GM23338 (cell line): ENCODE results near the gene TMEM270. TPM values are rescaled to one million over a fixed set of nuclear protein-coding genes. Genes with fewer than 3 reads are reported as not detected.

Experiments used
- ATAC-seq: fragments of 200-7000 bp; cut with Tn5 transposase; 3 replicates; pipeline ENCODE4 v1.9.1; 2020
- DNase-seq: peaks from one replicate; pipeline ENCODE4 v3.0.0-alpha.2; 2015; ENCODE audit warnings: low spot score
- H2AFZ ChIP-seq: fragments of 200-600 bp; sonication (generic); 2 replicates; pipeline ENCODE4 v1.8.0; 2016; ENCODE audit warnings: antibody characterized with exemption, mild to moderate bottlenecking, moderate library complexity
- H3F3A ChIP-seq: fragments of 200-600 bp; sonication (generic); replicated peaks from 2 replicates; pipeline ENCODE4 v1.8.0; 2017; ENCODE audit warnings: antibody characterized with exemption, mixed run types, low read depth
- H3K27ac ChIP-seq: fragments of 200-600 bp; sonication (generic); 2 replicates; pipeline ENCODE4 v1.6.1; 2016; ENCODE audit warnings: low read depth
- H3K27me3 ChIP-seq: fragments of 200-600 bp; sonication (generic); 2 replicates; pipeline ENCODE4 v1.8.0; 2016; ENCODE audit warnings: mild to moderate bottlenecking, mixed run types, moderate library complexity; ENCODE audit not compliant: insufficient read depth
- H3K36me3 ChIP-seq: fragments of 200-600 bp; sonication (generic); 2 replicates; pipeline ENCODE4 v1.8.0; 2016; ENCODE audit warnings: mild to moderate bottlenecking; ENCODE audit not compliant: insufficient read depth
- H3K4me1 ChIP-seq: fragments of 200-600 bp; sonication (generic); 2 replicates; pipeline ENCODE4 v1.8.0; 2016; ENCODE audit warnings: mild to moderate bottlenecking, moderate library complexity; ENCODE audit not compliant: insufficient read depth
- H3K4me2 ChIP-seq: fragments of 200-600 bp; sonication (generic); 2 replicates; pipeline ENCODE4 v1.7.1; 2017; ENCODE audit warnings: mixed run types
- H3K4me3 ChIP-seq: fragments of 200-600 bp; sonication (generic); 2 replicates; pipeline ENCODE4 v1.6.1; 2016; ENCODE audit warnings: mixed run types
- H3K79me2 ChIP-seq: fragments of 200-600 bp; sonication (generic); replicated peaks from 2 replicates; pipeline ENCODE4 v1.8.0; 2017; ENCODE audit warnings: mild to moderate bottlenecking; ENCODE audit not compliant: insufficient read depth
- H3K9me2 ChIP-seq: fragments of 200-600 bp; sonication (generic); 2 replicates; pipeline ENCODE4 v1.8.0; 2017; ENCODE audit not compliant: insufficient read depth
- H4K20me1 ChIP-seq: fragments of 200-600 bp; sonication (generic); replicated peaks from 2 replicates; pipeline ENCODE4 v1.8.0; 2017; ENCODE audit warnings: mild to moderate bottlenecking; ENCODE audit not compliant: insufficient read depth
- H3K27ac Mint-ChIP-seq: 2 replicates; pipeline ENCODE4 v1.8.0; 2020; ENCODE audit warnings: inconsistent platforms, mild to moderate bottlenecking, moderate library complexity, mixed read lengths
- H3K27me3 Mint-ChIP-seq: 3 replicates; pipeline ENCODE4 v1.8.0; 2022; ENCODE audit warnings: low read depth, mild to moderate bottlenecking, moderate library complexity, mixed read lengths, inconsistent platforms; ENCODE audit not compliant: insufficient read depth, poor library complexity
- H3K36me3 Mint-ChIP-seq: 3 replicates; pipeline ENCODE4 v1.8.0; 2021; ENCODE audit warnings: low read depth, mild to moderate bottlenecking, inconsistent platforms, moderate library complexity, mixed read lengths
- H3K4me1 Mint-ChIP-seq: 3 replicates; pipeline ENCODE4 v1.8.0; 2020; ENCODE audit warnings: mild to moderate bottlenecking, inconsistent platforms, mixed read lengths
- H3K4me3 Mint-ChIP-seq: 3 replicates; pipeline ENCODE4 v1.8.0; 2021; ENCODE audit warnings: moderate library complexity, mild to moderate bottlenecking, inconsistent platforms, mixed read lengths
- H3K9me3 Mint-ChIP-seq: 3 replicates; pipeline ENCODE4 v1.8.0; 2020; ENCODE audit warnings: moderate library complexity, mild to moderate bottlenecking, inconsistent platforms, mixed read lengths
- CREB1 ChIP-seq: fragments of 250-450 bp; sonication (Bioruptor Pico); IDR thresholded peaks from 2 replicates; pipeline ENCODE4 v1.5.0; 2020; ENCODE audit warnings: low read depth, mild to moderate bottlenecking, moderate library complexity
- EZH2 ChIP-seq: fragments of 200-600 bp; sonication (generic); IDR thresholded peaks from one replicate; pipeline ENCODE4 v1.8.0; 2017; ENCODE audit warnings: antibody characterized with exemption, mild to moderate bottlenecking, low read depth; ENCODE audit not compliant: unreplicated experiment
- EZH2phosphoT487 ChIP-seq: fragments of 200-600 bp; sonication (generic); IDR thresholded peaks from one replicate; pipeline ENCODE4 v1.8.1; 2018; ENCODE audit warnings: antibody characterized with exemption; ENCODE audit not compliant: unreplicated experiment
- JUNB ChIP-seq: IDR thresholded peaks from one replicate; pipeline ENCODE4 v1.6.1; 2016; ENCODE audit warnings: antibody characterized with exemption; ENCODE audit not compliant: unreplicated experiment
- NANOG ChIP-seq: IDR thresholded peaks from 2 replicates; pipeline ENCODE4 v1.6.1; 2016; ENCODE audit warnings: antibody characterized with exemption, borderline replicate concordance
- POLR2AphosphoS5 ChIP-seq: IDR thresholded peaks from 2 replicates; pipeline ENCODE4 v1.6.1; 2016; ENCODE audit warnings: antibody characterized with exemption, low read depth
- STAT1 ChIP-seq: IDR thresholded peaks from one replicate; pipeline ENCODE4 v1.6.1; 2016; ENCODE audit warnings: antibody characterized with exemption; ENCODE audit not compliant: unreplicated experiment
- ZNF114 ChIP-seq: fragments of 250-450 bp; sonication (Bioruptor Pico); IDR thresholded peaks from 2 replicates; pipeline ENCODE4 v1.5.0; 2020; ENCODE audit warnings: mild to moderate bottlenecking, moderate library complexity
- ZNF331 ChIP-seq: fragments of 250-450 bp; sonication (Bioruptor Pico); IDR thresholded peaks from 2 replicates; pipeline ENCODE4 v1.5.0; 2020; ENCODE audit warnings: low read depth, mild to moderate bottlenecking, moderate library complexity
- polyA plus RNA-seq: library from polyadenylated mRNA; unstranded; fragments of >200 nt; fragmentation: Nextera tagmentation; extraction: Ambion mirVana; gene quantifications from 2 replicates; pipeline ENCODE4 v1.2.1, GENCODE V29; 2016
- total RNA-seq: library from RNA; depleted of rRNA; stranded (reverse); fragments of >200 nt; shearing (Covaris generic); gene quantifications from 2 replicates; pipeline ENCODE4 v1.2.3, GENCODE V29; 2014
- TF ChIP-seq, protein P1 (sequence below): fragments of 250-450 bp; sonication (Bioruptor Pico); IDR thresholded peaks from 2 replicates; pipeline ENCODE4 v1.5.0; 2020; ENCODE audit warnings: mild to moderate bottlenecking, moderate library complexity
- TF ChIP-seq, protein P2 (sequence below): IDR thresholded peaks from 2 replicates; pipeline ENCODE4 v1.6.1; 2016; ENCODE audit warnings: antibody characterized with exemption
- TF ChIP-seq, protein P3 (sequence below), 2 experiments: fragments of 200-600 bp in 1 of 2; sonication (generic) in 1 of 2; conservative IDR thresholded peaks; 2 replicates each; pipeline versions ENCODE4 v1.5.1 to v1.6.1; 2016 to 2017; ENCODE audit warnings: antibody characterized with exemption in 2 of 2, low read depth in 2 of 2, mild to moderate bottlenecking in 2 of 2, moderate library complexity in 1 of 2
- TF ChIP-seq, protein P4 (sequence below): IDR thresholded peaks from one replicate; pipeline ENCODE4 v1.6.1; 2018; ENCODE audit warnings: antibody characterized with exemption; ENCODE audit not compliant: unreplicated experiment

The TMEM270 gene
- total and polyA plus RNA-seq, 2 experiments from 2014 or later = not detected

DNA sequence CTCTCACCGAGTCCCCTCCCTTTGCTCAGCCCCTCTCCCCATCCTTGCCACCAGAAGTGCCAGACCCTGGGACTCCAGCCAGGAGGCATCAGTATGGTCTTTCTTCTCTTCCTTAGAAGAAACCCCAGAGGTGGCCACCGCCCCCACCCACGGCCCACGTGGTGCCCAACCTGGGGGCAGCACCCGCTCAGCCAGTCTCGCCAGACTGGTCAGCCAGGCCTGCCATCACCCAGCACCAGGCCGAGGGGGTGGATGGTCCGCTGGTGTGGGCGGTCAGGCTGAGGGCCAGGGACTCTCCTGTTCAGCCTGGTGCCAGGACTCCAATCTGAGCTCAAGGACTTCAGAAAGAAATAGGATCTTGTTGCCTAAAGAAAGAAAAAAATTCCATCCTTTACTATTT, 36.0 kb upstream of the TMEM270 start:
- no peak for TF ChIP-seq JUNB
- TF ChIP-seq, protein P1, sequence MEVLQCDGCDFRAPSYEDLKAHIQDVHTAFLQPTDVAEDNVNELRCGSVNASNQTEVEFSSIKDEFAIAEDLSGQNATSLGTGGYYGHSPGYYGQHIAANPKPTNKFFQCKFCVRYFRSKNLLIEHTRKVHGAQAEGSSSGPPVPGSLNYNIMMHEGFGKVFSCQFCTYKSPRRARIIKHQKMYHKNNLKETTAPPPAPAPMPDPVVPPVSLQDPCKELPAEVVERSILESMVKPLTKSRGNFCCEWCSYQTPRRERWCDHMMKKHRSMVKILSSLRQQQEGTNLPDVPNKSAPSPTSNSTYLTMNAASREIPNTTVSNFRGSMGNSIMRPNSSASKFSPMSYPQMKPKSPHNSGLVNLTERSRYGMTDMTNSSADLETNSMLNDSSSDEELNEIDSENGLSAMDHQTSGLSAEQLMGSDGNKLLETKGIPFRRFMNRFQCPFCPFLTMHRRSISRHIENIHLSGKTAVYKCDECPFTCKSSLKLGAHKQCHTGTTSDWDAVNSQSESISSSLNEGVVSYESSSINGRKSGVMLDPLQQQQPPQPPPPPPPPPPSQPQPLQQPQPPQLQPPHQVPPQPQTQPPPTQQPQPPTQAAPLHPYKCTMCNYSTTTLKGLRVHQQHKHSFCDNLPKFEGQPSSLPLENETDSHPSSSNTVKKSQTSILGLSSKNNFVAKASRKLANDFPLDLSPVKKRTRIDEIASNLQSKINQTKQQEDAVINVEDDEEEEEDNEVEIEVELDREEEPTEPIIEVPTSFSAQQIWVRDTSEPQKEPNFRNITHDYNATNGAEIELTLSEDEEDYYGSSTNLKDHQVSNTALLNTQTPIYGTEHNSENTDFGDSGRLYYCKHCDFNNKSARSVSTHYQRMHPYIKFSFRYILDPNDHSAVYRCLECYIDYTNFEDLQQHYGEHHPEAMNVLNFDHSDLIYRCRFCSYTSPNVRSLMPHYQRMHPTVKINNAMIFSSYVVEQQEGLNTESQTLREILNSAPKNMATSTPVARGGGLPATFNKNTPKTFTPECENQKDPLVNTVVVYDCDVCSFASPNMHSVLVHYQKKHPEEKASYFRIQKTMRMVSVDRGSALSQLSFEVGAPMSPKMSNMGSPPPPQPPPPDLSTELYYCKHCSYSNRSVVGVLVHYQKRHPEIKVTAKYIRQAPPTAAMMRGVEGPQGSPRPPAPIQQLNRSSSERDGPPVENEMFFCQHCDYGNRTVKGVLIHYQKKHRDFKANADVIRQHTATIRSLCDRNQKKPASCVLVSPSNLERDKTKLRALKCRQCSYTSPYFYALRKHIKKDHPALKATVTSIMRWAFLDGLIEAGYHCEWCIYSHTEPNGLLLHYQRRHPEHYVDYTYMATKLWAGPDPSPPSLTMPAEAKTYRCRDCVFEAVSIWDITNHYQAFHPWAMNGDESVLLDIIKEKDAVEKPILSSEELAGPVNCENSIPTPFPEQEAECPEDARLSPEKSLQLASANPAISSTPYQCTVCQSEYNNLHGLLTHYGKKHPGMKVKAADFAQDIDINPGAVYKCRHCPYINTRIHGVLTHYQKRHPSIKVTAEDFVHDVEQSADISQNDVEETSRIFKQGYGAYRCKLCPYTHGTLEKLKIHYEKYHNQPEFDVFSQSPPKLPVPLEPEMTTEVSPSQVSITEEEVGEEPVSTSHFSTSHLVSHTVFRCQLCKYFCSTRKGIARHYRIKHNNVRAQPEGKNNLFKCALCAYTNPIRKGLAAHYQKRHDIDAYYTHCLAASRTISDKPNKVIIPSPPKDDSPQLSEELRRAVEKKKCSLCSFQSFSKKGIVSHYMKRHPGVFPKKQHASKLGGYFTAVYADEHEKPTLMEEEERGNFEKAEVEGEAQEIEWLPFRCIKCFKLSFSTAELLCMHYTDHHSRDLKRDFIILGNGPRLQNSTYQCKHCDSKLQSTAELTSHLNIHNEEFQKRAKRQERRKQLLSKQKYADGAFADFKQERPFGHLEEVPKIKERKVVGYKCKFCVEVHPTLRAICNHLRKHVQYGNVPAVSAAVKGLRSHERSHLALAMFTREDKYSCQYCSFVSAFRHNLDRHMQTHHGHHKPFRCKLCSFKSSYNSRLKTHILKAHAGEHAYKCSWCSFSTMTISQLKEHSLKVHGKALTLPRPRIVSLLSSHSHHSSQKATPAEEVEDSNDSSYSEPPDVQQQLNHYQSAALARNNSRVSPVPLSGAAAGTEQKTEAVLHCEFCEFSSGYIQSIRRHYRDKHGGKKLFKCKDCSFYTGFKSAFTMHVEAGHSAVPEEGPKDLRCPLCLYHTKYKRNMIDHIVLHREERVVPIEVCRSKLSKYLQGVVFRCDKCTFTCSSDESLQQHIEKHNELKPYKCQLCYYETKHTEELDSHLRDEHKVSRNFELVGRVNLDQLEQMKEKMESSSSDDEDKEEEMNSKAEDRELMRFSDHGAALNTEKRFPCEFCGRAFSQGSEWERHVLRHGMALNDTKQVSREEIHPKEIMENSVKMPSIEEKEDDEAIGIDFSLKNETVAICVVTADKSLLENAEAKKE = no peak
- no peak for TF ChIP-seq ZNF114 (CRISPR knock-in tag)
- TF ChIP-seq, protein P2, sequence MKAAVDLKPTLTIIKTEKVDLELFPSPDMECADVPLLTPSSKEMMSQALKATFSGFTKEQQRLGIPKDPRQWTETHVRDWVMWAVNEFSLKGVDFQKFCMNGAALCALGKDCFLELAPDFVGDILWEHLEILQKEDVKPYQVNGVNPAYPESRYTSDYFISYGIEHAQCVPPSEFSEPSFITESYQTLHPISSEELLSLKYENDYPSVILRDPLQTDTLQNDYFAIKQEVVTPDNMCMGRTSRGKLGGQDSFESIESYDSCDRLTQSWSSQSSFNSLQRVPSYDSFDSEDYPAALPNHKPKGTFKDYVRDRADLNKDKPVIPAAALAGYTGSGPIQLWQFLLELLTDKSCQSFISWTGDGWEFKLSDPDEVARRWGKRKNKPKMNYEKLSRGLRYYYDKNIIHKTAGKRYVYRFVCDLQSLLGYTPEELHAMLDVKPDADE = no peak
- TF ChIP-seq EZH2 = no peak
- TF ChIP-seq, protein P3, sequence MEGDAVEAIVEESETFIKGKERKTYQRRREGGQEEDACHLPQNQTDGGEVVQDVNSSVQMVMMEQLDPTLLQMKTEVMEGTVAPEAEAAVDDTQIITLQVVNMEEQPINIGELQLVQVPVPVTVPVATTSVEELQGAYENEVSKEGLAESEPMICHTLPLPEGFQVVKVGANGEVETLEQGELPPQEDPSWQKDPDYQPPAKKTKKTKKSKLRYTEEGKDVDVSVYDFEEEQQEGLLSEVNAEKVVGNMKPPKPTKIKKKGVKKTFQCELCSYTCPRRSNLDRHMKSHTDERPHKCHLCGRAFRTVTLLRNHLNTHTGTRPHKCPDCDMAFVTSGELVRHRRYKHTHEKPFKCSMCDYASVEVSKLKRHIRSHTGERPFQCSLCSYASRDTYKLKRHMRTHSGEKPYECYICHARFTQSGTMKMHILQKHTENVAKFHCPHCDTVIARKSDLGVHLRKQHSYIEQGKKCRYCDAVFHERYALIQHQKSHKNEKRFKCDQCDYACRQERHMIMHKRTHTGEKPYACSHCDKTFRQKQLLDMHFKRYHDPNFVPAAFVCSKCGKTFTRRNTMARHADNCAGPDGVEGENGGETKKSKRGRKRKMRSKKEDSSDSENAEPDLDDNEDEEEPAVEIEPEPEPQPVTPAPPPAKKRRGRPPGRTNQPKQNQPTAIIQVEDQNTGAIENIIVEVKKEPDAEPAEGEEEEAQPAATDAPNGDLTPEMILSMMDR (conservative IDR thresholded peaks at IDR 0.05; ENCODE audit: low read depth in 2 of 2) = no peak
- no peak for TF ChIP-seq STAT1
- TF ChIP-seq EZH2phosphoT487 = no peak
- TF ChIP-seq ZNF331 (CRISPR knock-in tag) = no peak
- no peak for TF ChIP-seq POLR2AphosphoS5
- no peak for TF ChIP-seq NANOG
- TF ChIP-seq CREB1 (CRISPR knock-in tag) = no peak
- TF ChIP-seq, protein P4, sequence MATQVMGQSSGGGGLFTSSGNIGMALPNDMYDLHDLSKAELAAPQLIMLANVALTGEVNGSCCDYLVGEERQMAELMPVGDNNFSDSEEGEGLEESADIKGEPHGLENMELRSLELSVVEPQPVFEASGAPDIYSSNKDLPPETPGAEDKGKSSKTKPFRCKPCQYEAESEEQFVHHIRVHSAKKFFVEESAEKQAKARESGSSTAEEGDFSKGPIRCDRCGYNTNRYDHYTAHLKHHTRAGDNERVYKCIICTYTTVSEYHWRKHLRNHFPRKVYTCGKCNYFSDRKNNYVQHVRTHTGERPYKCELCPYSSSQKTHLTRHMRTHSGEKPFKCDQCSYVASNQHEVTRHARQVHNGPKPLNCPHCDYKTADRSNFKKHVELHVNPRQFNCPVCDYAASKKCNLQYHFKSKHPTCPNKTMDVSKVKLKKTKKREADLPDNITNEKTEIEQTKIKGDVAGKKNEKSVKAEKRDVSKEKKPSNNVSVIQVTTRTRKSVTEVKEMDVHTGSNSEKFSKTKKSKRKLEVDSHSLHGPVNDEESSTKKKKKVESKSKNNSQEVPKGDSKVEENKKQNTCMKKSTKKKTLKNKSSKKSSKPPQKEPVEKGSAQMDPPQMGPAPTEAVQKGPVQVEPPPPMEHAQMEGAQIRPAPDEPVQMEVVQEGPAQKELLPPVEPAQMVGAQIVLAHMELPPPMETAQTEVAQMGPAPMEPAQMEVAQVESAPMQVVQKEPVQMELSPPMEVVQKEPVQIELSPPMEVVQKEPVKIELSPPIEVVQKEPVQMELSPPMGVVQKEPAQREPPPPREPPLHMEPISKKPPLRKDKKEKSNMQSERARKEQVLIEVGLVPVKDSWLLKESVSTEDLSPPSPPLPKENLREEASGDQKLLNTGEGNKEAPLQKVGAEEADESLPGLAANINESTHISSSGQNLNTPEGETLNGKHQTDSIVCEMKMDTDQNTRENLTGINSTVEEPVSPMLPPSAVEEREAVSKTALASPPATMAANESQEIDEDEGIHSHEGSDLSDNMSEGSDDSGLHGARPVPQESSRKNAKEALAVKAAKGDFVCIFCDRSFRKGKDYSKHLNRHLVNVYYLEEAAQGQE = no peak
- H3K27me3 ChIP-seq = no peaks in the 10 kb centered on the region
- H3K4me2 ChIP-seq = no peak overlapping the region
- Mint-ChIP-seq H3K4me3 (no peak overlapping the region), H3K4me1 (peaks cover 46% of the 10 kb centered on the region), H3K27ac (no peak overlapping the region), H3K27me3 (peaks cover 6% of the 10 kb centered on the region), H3K9me3 (no peaks in the 10 kb centered on the region; the same call in 2 of the 3 replicates), H3K36me3 (no peaks in the 10 kb centered on the region)
- DNase-seq = no peak
- no peak for ATAC-seq
- no peaks in the 10 kb centered on the region for H4K20me1 ChIP-seq
- H3K27ac ChIP-seq = no peak overlapping the region
- no peak overlapping the region for H2AFZ ChIP-seq
- H3K4me3 ChIP-seq = no peak overlapping the region
- H3K36me3 ChIP-seq = no peaks in the 10 kb centered on the region
- peaks cover 8% of the 10 kb centered on the region for H3F3A ChIP-seq
- H3K79me2 ChIP-seq = no peaks in the 10 kb centered on the region
- no peaks in the 10 kb centered on the region for H3K9me2 ChIP-seq
- H3K4me1 ChIP-seq = peaks cover 35% of the 10 kb centered on the region
